Measurements from ENCODE around the gene TAGLN2. TPM values are rescaled to one million over a fixed set of nuclear protein-coding genes. Genes with fewer than 3 reads are reported as not detected.

The TAGLN2 gene
- total and polyA plus RNA-seq, 10 of the 15 experiments (the other 5 are each of a cell fraction or from before 2014, with no cell fraction given) = 155 to 611 (median 363) TPM

DNA sequence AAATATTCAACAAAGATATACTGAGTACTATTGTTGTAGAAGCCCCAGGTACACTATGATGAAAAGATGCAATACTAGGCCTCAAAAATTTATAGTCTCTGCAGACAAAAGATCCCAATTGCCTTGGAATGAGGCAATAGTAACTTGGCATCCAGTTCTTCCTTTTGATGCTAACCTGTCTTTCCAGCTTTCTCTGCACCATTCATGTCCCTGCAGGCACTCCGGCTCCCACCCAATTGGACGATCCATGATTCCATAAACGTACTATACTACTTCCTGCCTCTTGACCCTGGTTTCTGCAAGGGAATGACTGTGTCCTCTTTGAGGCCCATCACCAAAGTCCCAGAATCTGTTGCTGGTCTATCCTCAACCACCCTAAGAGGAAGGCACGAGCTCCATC, 8.0 kb upstream of the TAGLN2 start:
- Histone ChIP-seq H3K27ac (ENCODE audit: control insufficient read depth, insufficient read depth) (no peak overlapping the region), H3K27me3 (replicated peaks in 1 of 2; ENCODE audit: control insufficient read depth in 2 of 2, insufficient read depth in 2 of 2, low read length in 1 of 2) (0 out of 4 replicates have a peak, but pooled peaks cover 0 to 2% of the 10 kb centered on the region in 2 experiments), H3K36me3 (ENCODE audit: control insufficient read depth in 2 of 2, insufficient read depth in 2 of 2, low read length in 1 of 2) (no peaks in the 10 kb centered on the region), H3K9ac (ENCODE audit: control insufficient read depth, insufficient read depth, low read length) (no peak overlapping the region), H3K79me2 (ENCODE audit: control insufficient read depth, insufficient read depth, low read length) (no peaks in the 10 kb centered on the region), H4K20me1 (ENCODE audit: control insufficient read depth, insufficient read depth) (no peaks in the 10 kb centered on the region), H3K4me1 (ENCODE audit: control insufficient read depth, insufficient read depth, low read length) (peaks cover 22% of the 10 kb centered on the region), H3K4me2 (ENCODE audit: control insufficient read depth, insufficient read depth) (no peak overlapping the region), H2AFZ (ENCODE audit: control insufficient read depth, low read depth, low read length) (no peak overlapping the region), H3K9me3 (replicated peaks; ENCODE audit: control insufficient read depth, insufficient read depth, low read length) (no peaks in the 10 kb centered on the region), H3K4me3 (no peak overlapping the region)
- ChIA-PET RAD21 (ENCODE audit: unreplicated experiment) (interaction anchor here (1.3 to 12.4 kb wide), 4 partner anchors 11 to 75 kb away, joined by 5 to 113 read pairs (median 14); no protein-coding TSS in a partner anchor), CTCF (interaction anchor here (1.0 to 22.4 kb wide), 7 partner anchors 40 to 145 kb away, joined by 4 to 422 read pairs (median 10); no protein-coding TSS in a partner anchor), POLR2A (interaction anchor here (3.9 kb wide), 1 partner anchor 10 kb away, joined by 23 read pairs; the partner anchor contains the start of gene TAGLN2), SMC1A (ENCODE audit: uncharacterized antibody, unreplicated experiment) (interaction anchor here (0.8 to 9.2 kb wide), 7 partner anchors 9 to 131 kb away, joined by 3 to 122 read pairs (median 4); partner anchors contain the start of gene FCRL6)
- no peak for ATAC-seq
- in situ Hi-C loops (cut with MboI) = no loop called here
- no peak for DNase-seq (ENCODE audit: low read depth, low spot score)
- intact Hi-C loops (cut with micrococcal nuclease; ENCODE audit: unreplicated experiment) = no loop called here
- BruUV-seq (replicated peaks) = no TSS peak
- WGBS (ENCODE audit: insufficient coverage, insufficient replicate concordance, low lambda C conversion rate, missing lambda C conversion rate) = 62% methylated on average over 4 of the region's 4 CpGs
- TF ChIP-seq, protein P1, sequence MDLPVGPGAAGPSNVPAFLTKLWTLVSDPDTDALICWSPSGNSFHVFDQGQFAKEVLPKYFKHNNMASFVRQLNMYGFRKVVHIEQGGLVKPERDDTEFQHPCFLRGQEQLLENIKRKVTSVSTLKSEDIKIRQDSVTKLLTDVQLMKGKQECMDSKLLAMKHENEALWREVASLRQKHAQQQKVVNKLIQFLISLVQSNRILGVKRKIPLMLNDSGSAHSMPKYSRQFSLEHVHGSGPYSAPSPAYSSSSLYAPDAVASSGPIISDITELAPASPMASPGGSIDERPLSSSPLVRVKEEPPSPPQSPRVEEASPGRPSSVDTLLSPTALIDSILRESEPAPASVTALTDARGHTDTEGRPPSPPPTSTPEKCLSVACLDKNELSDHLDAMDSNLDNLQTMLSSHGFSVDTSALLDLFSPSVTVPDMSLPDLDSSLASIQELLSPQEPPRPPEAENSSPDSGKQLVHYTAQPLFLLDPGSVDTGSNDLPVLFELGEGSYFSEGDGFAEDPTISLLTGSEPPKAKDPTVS (IDR thresholded peaks at IDR 0.05; ENCODE audit: low read depth, low read length) = no peak
- TF ChIP-seq TCF12 (IDR thresholded peaks at IDR 0.05; ENCODE audit: low read depth, low read length) = no peak
- FAIRE-seq = no peak

All from GM12878 (cell line).